HG02970 (cell line): ENCODE results near the gene OSBPL1A.

ENCODE experiments used
- ATAC-seq: cut with Tn5 transposase; IDR thresholded peaks from one replicate; pipeline ENCODE4 v1.9.1; 2021; ENCODE audit warnings: mild to moderate bottlenecking, moderate library complexity, moderate number of reproducible peaks; ENCODE audit not compliant: unreplicated experiment, low FRiP score

OSBPL1A gene

DNA sequence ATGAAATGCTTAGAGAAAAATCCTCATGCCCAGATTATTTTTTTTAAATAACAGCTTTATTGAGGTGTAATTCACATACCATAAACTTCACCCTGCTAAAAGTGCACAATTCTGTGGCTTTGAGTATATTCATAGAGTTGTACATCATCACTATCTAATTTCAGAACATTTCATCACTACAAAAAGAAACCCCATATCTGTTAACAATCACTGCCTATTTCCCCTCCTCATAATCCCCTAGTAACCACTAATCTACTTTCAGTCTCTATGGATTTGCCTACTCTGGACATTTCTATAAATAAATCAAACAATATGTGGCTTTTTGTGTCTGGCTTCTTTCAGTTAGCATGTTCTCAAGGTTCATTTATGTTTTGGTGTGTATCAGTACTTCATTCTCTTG lies 51.4 kb downstream of the OSBPL1A start:
- no peak for ATAC-seq

DNA sequence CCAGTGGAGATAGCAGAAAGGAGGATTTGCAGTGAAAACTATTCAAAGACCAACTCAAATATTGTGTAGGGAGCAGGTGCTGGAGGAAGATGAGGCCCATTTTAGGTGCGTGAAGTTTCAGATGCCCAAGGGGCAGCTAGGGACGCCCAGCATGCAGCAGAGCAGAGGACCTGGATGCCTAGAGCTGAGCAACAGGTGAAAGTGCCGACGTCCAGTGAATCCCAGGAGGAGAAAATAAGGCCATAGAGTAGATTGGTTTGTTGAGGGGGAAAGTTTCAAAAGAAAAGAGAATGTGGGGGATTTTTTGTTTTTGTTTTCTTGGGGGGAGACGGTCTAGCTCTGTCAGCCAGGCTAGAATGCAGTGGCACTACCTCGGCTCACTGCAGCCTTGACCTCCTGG lies 53.1 kb downstream of the OSBPL1A start:
- ATAC-seq, result no peak

DNA sequence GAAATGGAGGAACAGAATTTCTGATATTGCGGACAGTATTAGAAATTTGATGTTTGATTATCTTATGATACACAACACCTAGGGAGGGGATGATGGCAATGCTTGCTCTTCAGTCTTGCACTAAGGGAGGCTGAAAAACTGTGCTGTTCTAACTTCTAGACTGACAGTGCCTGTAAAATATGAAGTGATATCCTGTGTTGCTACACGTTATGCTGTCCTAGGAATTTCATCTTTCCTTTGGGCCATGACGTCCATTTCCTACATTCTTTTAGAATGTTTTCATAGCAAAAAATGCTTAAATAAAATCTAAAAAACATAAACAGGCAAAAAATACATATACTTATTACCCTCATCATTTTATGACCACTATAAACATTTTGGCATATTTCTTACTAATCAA lies 55.3 kb downstream of the OSBPL1A start:
- no peak for ATAC-seq

DNA sequence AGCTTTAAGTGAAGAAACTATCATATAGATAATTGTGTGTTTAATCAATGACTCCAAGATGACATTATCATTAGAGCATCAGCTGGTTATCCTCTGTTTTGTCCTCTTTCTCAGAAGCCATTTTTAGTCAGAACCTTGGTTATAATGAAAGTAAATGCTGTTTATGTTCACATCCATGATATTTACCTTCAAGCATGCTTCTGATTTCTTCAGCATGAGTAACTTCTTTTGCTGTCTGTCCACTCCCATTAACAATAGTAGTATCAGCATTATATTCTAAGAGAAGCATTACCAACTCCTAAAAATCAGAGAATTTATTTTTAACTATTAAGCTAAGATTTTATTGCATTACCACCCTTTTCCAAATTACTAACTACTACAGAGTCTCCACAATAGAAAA lies 56.3 kb downstream of the OSBPL1A start:
- no peak for ATAC-seq

DNA sequence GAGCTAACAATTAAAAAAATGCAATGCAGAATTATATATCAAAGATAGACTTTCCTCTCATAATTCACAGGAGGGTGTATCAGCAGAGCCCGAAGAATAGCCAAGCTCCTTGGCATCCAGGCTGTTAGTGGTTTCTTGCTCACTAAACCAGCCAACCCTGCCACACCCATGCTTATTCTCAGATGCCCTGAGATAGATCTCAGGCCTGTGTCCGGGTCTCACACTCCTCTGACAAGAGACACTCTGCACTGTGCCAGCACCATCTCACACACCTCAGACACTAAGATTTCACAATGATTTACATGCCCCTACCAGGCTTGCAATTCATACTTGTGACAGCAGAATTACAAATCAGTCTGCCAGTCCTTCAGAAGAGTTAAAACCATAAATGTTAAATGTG lies 64.5 kb downstream of the OSBPL1A start:
- ATAC-seq, result no peak

DNA sequence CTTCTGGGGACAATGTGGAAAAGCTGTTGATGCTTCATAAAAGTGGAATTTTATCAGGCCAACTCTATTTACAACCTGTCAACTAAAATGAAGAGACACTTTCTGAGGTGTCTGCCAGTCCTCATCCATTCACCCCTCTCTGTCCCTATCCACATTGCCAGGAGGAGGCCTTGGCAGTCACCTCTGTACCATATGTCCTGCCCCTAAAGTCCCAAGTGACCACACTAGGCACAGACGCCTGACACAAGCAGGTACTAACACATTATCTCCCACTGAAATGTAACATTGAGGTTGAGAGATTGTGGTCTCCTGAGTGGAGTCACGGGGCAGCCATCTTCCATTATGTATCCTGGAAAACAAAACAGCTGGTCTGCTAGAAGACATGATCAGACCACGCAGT lies 71.4 kb downstream of the OSBPL1A start:
- no peak for ATAC-seq

DNA sequence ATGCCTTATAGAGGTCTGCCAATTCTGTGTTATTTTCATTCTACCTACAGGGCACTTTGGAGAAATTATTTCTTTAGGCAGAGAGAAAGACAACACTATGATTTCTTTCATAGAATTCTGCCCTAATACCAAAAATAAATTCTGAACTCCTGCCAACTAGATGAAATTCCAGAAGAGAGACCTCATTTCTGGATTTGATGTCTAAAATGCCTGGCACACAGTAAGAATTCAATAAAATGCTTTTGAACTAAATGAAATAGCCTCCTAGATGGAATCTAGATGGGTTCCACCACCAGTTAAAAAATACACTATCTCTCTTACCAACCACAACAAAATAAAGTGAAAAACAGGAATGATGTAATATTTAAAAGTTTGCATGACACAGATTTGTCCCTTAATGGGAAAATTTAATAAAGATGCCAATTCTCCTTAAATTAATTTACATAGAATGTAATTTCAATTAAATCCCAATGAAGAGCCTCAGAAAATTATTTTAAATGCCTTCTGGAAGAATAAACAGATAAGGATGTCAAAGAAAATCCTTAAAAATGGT lies 75.0 kb downstream of the OSBPL1A start:
- no peak for ATAC-seq

DNA sequence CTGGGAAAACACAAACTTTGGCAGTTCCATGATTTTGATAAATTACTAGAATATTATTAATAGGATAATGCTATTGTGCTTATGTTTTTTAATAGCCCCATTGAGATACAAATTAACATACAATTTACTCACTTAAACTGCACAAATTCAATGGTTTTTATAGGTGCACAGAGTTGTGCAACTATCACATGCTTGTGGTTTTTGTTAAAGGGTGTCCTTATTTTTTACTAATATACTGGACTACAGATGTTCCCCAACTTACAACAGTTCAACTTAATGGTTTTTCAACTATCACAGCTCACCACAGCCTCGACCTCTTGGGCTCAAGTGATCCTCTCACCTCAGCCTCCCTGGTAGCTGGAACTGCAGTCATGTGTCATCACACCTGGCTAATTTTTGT lies 76.6 kb downstream of the OSBPL1A start:
- no peak for ATAC-seq

DNA sequence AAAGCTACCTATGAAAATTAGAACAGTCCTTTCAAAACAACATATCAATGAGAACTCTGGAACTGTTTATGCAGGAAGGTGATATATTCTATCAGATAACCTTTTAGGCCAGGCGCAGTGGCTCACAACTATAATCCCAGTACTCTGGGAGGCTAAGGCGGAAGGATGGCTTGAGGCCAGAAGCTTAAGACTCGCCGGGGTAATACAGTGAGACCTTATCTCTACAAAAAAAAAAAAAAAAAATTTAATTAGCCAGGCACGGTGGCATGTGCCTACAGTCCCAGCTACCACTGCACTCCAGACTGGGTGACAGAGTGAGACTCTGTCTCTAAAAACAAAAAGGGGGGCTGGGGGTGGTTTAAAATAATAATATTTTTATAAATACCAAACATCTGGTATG lies 77.9 kb downstream of the OSBPL1A start:
- no peak for ATAC-seq

DNA sequence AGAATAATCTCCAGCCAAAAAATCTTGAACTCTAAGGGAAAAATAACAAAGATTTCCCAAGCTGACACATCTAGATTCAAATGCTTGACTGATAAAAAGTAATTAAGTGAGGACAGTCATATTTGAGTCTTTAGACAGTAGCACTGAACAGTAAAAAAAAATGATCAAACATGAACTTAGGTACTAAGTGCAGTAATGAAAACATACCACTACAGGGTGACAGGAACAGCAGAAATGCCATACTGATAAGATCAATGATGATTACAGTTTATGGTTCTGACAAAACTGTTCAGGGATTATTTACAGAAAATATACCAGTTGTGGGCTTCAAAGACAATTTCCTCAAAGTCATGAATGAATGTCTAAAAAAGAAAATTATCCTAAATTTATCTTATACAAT lies 80.3 kb downstream of the OSBPL1A start:
- no peak for ATAC-seq

DNA sequence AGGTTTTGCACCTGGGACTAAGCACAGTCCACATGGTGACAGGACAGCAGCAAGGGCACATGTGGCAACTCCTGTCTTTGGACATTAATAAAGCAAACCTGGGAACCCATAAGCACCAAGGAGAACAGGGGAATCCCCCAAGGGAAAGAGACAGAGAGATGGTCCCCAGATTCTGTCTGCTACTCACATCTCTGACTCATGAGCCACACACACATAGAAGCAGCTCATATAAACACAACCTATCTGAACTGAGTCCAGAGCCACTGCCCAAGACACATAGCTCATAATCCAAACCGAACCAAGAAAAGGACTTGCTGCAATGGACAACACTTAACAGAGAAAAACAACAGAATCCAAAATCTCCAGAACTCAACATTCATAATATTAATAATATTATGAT lies 82.5 kb downstream of the OSBPL1A start:
- ATAC-seq, result no peak

DNA sequence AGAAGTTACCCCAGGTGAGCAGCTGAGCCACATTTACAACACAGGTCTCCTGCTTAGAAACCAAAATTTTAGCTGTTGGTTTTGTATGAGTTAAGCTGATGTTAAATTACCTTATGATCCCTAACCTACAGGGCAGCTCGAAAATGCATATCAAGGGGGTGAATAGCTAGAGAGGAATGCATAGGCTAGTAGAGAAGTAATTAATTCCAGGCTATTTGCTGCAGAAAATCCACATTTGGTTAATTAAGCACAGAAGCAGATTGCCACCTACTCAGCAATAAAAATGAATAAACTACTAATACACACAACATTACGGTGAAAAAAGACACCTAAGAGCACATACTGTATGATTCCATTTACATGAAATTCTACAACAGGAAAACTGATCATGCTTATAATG lies 91.4 kb downstream of the OSBPL1A start:
- no peak for ATAC-seq

DNA sequence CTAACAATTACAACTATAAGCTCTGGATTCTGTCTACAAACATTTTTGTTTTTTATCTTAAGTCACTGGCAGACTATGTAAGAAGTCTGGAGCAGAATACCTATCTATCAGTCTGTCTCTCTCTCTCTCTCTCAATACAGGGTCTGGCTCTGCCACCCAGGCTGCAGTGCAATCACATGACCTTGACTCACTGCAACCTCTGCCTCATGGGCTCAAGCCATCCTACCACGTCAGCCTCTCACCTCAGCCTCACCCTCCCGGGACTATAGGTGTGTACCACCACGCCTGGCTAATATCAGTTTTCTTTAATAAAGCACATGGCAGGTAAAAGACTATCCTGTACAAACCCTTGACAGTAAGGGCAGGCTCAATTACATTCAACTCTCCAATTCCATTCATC lies 96.9 kb downstream of the OSBPL1A start:
- ATAC-seq, result no peak

DNA sequence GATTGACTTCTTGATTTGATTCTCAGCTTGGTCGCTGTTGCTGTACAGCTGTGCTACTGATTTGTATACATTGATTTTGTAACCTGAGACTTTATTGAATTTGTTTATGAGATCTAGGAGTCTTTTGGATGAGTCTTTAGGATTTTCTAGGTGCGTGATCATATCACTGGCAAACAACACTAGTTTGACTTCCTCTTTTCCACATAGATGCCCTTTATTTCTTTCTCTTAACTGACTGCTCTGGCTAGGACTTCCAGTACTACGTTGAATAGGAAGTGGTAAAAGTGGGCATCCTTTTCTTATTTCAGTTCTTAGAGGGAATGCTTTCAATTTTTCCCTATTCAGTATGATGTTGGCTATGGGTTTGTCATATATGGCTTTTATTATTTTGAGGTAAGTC lies 101.3 kb downstream of the OSBPL1A start:
- no peak for ATAC-seq

DNA sequence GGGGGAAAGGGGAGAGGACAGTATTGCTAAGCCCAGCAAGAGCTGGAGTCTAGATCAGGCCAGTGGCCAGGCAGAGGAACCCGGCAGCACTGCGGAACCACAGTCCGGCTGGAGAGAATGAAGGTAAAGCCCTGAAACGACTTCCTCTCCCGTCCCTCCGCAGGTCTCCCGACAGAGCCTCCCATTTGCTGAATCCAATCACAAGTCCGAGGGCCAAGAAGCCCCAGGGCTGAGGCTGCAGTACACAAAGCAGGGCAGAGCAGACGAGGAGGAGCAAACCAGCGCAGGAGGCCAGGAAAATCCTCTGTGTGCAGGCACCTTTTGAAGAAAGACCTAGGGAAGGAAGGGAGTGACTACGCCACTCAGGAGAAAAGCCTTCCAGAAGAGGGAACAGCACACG lies 104.4 kb downstream of the OSBPL1A start:
- no peak for ATAC-seq

DNA sequence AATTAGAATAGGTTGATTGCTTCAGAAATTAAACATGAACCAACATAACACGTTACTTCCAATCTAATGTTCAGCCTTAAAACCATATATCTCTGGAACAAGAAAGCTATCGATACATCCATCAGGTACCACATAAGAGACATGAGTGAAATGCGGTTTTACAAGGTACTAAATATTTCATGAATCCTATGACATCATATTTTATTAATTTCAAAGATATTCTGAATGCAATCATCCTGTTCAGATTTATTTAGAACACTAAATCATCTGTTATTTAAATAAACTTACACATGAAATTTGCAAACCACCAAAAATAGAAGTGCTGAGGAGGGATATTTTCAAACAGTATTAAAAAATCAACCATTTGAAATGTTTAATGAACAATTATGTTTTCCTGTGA lies 119.0 kb downstream of the OSBPL1A start:
- no peak for ATAC-seq

DNA sequence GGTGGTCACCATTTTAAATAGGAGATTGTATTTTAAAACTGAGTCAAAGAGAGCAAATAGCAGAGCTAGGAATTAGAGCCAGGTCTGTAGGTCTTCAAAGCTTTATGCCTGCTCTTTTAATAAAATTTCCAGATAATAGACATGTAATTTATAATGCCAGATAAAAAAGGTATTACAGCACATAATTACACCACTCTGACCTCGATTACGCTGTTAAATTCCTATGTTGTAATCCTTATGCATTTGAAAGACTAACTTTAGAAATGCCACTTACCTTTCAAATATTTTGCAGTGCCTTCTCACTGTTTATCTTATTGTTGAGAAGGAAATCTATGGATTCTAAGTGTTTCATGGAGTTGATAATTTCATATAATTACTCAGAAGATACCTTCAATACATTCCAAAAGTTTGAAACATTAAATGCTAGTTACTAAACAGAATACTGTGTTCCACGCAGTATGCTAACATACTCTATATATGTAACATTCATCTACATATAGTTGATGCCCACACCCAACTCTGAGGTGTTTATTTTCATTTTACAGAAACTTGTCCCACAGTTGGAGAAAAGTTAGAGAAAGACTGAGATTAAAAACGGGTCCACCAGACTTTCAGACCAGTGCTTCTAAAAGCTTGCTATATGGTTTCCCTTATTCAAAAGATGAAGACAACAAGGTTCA lies 120.0 kb downstream of the OSBPL1A start:
- ATAC-seq, result no peak

DNA sequence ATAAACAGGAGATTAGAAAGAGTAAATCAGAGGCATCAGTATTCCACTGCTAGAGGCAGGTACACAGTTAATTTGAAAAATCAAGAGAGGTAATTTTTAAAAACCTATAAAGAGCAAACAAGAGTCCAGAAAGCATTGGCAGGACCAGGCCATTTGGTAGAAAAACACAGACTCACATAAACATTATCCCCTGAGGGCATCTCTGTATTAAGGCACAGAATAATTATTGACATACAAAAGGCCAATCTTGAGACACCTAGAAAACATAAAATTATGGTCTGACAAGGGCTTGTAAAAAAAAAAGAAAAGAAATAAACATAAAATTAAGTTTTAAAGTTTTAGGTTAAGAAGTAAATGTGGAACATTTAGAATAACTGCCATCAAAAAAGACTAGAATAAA lies 120.6 kb downstream of the OSBPL1A start:
- no peak for ATAC-seq

DNA sequence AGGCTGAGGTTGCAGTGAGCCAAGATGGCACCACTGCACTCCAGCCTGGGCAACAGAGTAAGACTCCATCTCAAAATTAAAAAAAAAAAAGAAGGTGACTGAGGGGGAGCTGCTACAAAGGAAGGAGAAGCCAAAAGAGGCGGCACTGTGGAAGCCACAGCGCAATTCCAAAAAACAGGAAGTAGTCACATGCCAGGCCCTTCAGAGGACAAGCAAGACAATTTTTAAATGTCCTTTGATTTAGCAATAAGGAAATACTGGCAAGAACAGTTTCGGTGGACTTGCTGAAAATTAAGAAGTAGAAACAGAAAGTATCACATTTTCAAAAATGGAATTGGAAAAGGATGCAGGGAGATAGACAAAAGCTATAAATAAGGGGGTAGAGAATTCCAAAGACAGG lies 122.8 kb downstream of the OSBPL1A start:
- no peak for ATAC-seq

DNA sequence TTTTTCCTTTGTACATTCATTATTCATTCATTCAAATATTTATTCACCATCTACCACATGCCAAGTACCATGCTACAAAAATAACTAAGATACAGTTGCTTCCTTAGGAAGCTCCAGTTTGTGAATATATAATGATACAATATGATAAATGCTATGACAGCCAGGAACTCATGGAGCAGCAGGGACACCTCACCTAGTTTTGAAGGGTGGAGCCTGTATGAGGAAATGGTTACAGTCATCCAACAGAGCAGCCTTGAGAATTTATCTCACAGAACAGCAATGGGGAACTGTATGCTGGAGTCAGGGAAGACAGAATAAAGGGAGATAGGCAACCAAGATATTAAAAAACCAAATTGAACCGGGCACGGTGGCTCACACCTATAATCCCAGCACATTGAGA lies 124.0 kb downstream of the OSBPL1A start:
- no peak for ATAC-seq

DNA sequence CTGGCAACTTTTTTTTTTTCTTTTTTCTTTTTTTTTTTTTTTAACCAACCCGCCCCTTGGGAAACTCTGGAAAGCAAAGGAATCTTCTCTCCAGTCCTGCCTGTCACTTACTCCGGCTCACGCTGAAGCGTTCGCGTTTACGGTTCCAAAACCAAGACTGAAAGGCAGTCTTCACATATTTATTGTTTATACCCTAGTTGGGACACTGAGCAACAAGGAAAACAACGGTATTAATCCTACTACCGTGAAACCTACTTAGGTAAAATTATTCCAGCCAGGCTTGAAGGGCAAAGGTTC lies 125.4 kb downstream of the OSBPL1A start:
- no peak for ATAC-seq

DNA sequence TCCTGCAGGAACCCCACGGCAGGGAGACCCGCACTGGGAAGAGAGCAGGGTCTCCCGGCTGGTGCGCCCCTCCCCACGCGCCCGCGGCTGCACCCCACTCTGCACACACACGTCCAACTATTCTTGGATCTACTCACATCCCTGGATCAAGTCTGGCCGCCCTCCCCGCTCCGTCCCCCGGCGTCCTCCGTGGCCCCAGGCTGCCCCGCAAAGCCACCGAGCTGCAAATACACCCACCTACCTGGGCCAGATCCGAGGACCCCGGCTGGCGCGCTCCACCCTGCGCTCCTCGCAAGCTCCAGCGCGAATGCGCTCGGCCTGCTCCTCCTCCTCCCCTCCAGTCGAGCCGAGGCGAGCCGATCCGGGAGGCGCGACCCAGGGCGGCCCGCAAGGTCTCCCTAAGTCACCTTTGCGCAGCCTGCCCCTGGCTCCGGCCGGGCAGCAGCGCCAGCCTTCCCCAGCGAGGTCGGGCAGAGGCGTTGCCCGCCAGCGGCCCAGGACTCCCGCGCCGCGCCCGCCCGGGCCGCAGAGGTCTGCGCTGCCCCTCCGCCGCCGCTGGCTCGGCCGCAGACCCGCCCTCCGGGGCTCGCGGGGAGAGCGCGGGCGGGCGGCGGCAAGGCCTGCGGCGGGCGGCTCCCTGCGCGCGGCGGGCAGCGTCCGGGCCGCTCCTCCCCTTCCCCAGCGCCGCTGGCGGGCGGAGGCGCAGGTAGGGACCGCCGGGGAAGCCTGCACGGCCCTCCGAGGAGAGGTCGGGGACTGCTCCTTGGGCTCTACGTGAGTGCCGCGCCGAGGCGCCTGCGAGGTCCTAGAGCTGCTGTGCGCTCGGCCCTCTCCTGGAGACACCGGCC lies 126.0 kb downstream of the OSBPL1A start:
- no peak for ATAC-seq
